ENCODE results near the gene HMCN1. TPM values are rescaled to one million over a fixed set of nuclear protein-coding genes. Genes with fewer than 3 reads are reported as not detected.
A peak's percentile ranks its signal among the peaks of the same experiment; 100 is the strongest.
"Not testable (repeated sequence)": the region's sequence is repeated elsewhere in the genome, so short reads cannot be mapped to it uniquely, and the experiment has no call there.

HMCN1 gene
- total RNA-seq, 1 experiment from 2014 or later: under 0.01 TPM

GRCh38 chr1:186146974-186147373 is 412.8 kb downstream of the HMCN1 start:
- DNase-seq (ENCODE audit: low read depth): no peak

GRCh38 chr1:186149591-186149990 is 415.4 kb downstream of the HMCN1 start:
- no peak for DNase-seq (ENCODE audit: low read depth)

GRCh38 chr1:186152227-186152619 is 418.0 kb downstream of the HMCN1 start:
- DNase-seq (ENCODE audit: low read depth): no peak

- peak; percentile 65 for DNase-seq (ENCODE audit: low read depth)
Observed at GRCh38 chr1:186152620-186153239, 418.5 kb downstream of the HMCN1 start.

- no peak for DNase-seq (ENCODE audit: low read depth)
Observed at GRCh38 chr1:186154651-186155050, 420.5 kb downstream of the HMCN1 start.

GRCh38 chr1:186155594-186155993 is 421.4 kb downstream of the HMCN1 start:
- DNase-seq (ENCODE audit: low read depth): peak; percentile 71

GRCh38 chr1:186162895-186163294 is 428.7 kb downstream of the HMCN1 start:
- not testable (repeated sequence) for DNase-seq (ENCODE audit: low read depth)

GRCh38 chr1:186164773-186165172 is 430.6 kb downstream of the HMCN1 start:
- DNase-seq (ENCODE audit: low read depth): no peak

- DNase-seq (ENCODE audit: low read depth): peak; percentile 41
Observed at GRCh38 chr1:186165303-186165702, 431.1 kb downstream of the HMCN1 start.

- DNase-seq (ENCODE audit: low read depth): no peak
Observed at GRCh38 chr1:186167096-186167668, 433.0 kb downstream of the HMCN1 start.

GRCh38 chr1:186175588-186175987 is 441.4 kb downstream of the HMCN1 start:
- peak; percentile 44 for DNase-seq (ENCODE audit: low read depth)

- DNase-seq (ENCODE audit: low read depth): no peak
Observed at GRCh38 chr1:186178426-186179043, 444.3 kb downstream of the HMCN1 start.

GRCh38 chr1:186179231-186179630 is 445.0 kb downstream of the HMCN1 start:
- DNase-seq (ENCODE audit: low read depth): no peak

- peak; percentile 86 for DNase-seq (ENCODE audit: low read depth)
Observed at GRCh38 chr1:186183219-186183618, 449.0 kb downstream of the HMCN1 start.

- DNase-seq (ENCODE audit: low read depth): peak; percentile 65
Observed at GRCh38 chr1:186183970-186184628, 449.9 kb downstream of the HMCN1 start.

GRCh38 chr1:186186251-186186650 is 452.1 kb downstream of the HMCN1 start:
- DNase-seq (ENCODE audit: low read depth): not testable (repeated sequence)

GRCh38 chr1:186187601-186188000 is 453.4 kb downstream of the HMCN1 start:
- no peak for DNase-seq (ENCODE audit: low read depth)

GRCh38 chr1:186188004-186188539 is 453.9 kb downstream of the HMCN1 start:
- DNase-seq (ENCODE audit: low read depth): peak; percentile 90

GRCh38 chr1:186188736-186189135 is 454.5 kb downstream of the HMCN1 start:
- DNase-seq (ENCODE audit: low read depth): peak; percentile 24

- DNase-seq (ENCODE audit: low read depth): no peak
Observed at GRCh38 chr1:186189156-186189555, 455.0 kb downstream of the HMCN1 start.

- no peak for DNase-seq (ENCODE audit: low read depth)
Observed at GRCh38 chr1:186191511-186191910, 457.3 kb downstream of the HMCN1 start.

GRCh38 chr1:186193224-186193623 is 459.0 kb downstream of the HMCN1 start:
- no peak for DNase-seq (ENCODE audit: low read depth)

Measured in LHCN-M2 (cell line).